Esophagus squamous epithelium (tissue), 4 donors: Measurements from ENCODE around the gene DNM2.

Experiments used
- CTCF ChIP-seq, 6 experiments: fragments of 450-650 bp in 4 of 6; fragments of 200-600 bp in 2 of 6; sonication (generic) in 2 of 6; IDR thresholded peaks; one replicate each; pipeline ENCODE4 v1.5.1; 2016 to 2019; ENCODE audit warnings: antibody characterized with exemption in 6 of 6, mild to moderate bottlenecking in 4 of 6, moderate library complexity in 4 of 6
- POLR2A ChIP-seq, 4 donors: fragments of 450-650 bp; IDR thresholded peaks; one replicate each; pipeline ENCODE4 v1.6.1; 2017; ENCODE audit warnings: antibody characterized with exemption in 4 of 4, mild to moderate bottlenecking in 4 of 4, moderate library complexity in 3 of 4

- no peak for TF ChIP-seq CTCF (IDR thresholded peaks at IDR 0.05)
- no peak for TF ChIP-seq POLR2A (IDR thresholded peaks at IDR 0.05)
Measured at GRCh38 chr19:10868872-10869547, 151.1 kb downstream of the DNM2 start.
